Suppressor macrophage treated with lipopolysaccharide for 1 hour (primary cell): Measurements from ENCODE around the gene TOR1A.
"Not testable (repeated sequence)": the region's sequence is repeated elsewhere in the genome, so short reads cannot be mapped to it uniquely, and the experiment has no call there.

Experiments
- DNase-seq, 3 donors: peaks; one replicate each; pipeline ENCODE4 v3.0.0-alpha.2; 2020 to 2022

TOR1A gene

GRCh38 chr9:129779560-129780190 lies 44.3 kb downstream of the TOR1A start:
- no peak for DNase-seq

GRCh38 chr9:129778469-129778868 lies 45.5 kb downstream of the TOR1A start:
- DNase-seq: no peak

- DNase-seq: peak in 1 of 3 donors; percentile 46
Measured at GRCh38 chr9:129777769-129778130, 46.2 kb downstream of the TOR1A start.

DNA sequence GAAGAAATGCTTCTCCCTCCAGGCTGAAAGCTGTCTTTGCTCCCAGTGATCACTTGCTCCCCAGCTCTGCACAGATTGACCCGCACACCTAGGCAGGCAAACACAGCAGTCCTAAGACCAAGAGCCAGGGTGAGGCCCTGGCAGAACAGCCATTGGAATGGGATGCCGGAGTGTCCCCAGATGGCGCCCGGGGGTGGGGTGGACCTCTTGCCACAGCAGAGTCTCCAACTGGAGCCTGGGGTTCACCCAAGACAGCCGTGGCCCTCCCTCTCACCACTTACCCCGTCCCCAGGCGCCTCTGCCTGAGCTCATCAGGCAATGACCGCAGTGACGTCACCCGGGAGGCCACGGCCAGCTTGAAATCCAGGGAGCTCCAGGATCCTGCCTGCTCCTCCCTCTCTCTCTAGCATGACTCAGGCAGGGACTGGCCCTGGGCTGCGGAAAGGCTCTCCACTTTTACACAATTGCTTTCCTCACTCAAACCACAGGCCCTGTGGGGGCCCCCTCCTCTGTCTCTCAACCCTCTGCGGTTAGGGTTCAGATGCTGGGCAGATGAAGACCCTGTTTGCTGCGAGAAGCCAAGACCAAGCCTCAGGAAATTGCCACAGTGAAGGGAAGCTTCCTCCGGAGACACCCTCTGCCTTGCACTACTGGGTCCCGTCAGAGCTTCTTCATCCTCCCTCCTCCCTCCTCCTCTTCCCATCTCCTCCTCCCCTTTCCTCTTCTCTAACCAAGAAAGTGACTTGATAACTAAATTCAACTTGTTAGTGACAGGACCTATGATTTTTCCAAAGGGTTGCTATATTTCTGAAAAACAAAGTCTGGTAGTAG lies 46.8 kb downstream of the TOR1A start:
- DNase-seq: peak; percentile 99 to 100 (median 100)

GRCh38 chr9:129776566-129776937 lies 47.4 kb downstream of the TOR1A start:
- no peak for DNase-seq

GRCh38 chr9:129776096-129776495 lies 47.8 kb downstream of the TOR1A start:
- not testable (repeated sequence) for DNase-seq

DNA sequence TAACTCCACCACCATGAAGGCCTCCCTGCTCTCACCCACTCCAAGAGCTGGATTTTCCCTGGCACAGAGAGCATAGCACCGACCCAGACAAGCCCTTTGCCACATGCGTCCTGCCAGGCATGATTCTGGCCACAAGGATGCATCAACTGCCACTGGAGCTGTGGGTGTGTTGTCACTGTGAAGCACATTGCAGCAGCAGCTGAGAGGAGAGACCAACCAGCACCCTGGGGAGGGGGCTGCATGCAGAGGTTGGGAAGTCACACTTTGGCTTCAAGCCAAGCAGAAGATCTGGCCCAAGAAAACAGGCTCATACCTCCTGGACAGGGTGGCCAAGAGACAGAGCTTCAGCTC lies 48.5 kb downstream of the TOR1A start:
- DNase-seq: peak; percentile 32 to 37 (median 36)

GRCh38 chr9:129774791-129775447 lies 49.0 kb downstream of the TOR1A start:
- DNase-seq: no peak

DNA sequence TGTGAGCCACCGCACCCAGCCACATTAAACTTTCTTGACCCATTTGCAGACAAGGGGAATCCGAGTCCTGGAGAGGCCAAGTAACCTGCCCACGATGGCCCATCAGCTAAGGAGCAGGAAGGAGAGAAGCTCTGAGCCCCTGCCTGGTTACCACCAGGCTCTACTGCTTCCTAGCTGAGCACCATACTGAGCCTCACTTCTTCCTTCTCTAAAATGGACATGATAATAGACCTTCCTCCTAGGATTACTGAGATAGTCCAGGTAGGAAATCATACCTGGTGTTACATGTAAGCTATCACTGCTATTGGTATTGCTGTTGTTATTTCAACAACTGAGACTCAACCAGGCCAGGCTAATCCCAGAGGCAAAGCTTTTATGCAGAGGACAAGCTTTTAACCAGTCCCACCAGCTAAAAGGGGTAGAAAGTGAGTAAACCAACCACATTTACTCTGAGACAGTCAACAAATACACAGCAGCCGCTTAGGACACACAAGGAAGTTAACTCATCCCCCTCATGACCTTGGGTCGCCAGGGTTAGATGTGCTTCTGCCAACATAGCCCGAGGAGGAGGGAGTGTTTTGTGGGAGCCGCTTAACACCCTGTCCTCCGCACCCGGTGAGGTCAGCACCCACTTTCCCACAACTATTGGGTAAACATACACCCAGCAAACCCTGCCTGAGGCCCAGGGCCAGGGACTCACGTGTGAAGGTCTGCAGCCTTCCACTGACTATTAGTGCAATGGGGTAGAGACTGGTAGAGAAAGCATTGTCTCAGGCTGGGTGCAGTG lies 50.5 kb downstream of the TOR1A start:
- peak; percentile 95 to 97 (median 96) for DNase-seq

DNA sequence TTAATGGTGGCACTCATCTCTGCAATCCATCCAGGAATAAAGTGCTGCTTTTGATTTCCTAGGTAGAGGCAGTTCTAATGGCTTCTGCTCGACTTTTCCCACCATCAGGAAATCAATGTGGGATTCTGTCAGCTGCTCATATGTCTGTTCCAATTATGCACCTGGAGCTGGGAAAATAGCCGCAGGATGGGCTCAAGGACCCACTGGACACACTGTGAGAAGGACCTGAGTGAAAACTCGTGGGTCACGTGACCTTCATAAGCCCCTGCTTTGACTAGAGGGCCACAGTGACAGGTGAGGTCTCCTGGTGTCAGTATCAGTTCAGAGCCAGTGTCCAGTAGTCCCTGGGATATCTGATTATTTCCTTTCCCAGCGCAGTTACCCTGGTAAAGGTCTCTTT lies 53.2 kb downstream of the TOR1A start:
- DNase-seq: no peak

- DNase-seq: no peak
Measured at GRCh38 chr9:129769669-129770068, 54.3 kb downstream of the TOR1A start.

DNA sequence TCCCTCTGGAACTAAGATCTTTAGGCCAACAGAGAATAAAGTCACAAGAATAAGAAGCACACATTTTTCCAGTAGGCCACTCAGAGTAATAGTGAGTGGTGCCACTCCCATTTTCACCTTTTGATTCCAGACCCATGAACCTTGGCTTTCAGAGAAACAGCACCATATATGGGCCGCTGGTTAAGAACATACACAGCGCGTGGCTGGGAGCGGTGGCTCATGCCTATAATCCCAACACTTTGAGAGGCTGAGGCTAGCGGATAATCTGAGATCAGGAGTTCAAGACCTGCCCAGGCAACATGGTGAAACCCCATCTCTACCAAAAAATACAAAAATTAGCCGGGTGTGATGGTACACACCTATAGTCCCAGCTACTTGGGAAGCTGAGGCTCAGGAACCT lies 55.5 kb downstream of the TOR1A start:
- DNase-seq: no peak

DNA sequence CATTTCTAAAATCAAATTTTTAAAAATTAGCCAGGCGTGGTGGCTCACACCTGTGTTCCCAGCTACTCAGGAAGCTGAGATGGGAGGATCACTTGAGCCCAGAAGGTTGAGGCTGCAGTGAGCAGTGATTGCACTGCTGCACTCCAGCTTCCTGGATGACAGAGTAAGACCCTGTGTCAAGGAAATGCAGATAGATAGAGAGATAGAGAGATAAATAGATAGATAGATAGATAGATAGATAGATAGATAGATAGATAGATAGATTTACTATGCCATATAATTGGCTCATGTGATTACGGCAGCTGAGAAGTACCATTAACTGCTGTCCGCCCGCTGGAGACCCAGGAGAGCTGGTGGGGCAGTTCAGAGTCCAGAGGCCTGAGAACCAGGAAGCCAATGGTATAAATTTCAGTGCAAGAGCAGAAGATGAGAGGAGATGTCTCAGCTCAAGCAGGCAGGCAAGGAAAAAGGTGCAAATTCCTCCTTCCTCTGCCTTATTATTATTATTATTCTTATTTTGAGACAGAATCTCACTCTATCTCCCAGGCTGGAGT lies 58.1 kb downstream of the TOR1A start:
- no peak for DNase-seq

GRCh38 chr9:129762985-129763926 lies 60.7 kb downstream of the TOR1A start:
- DNase-seq: peak; percentile 33 to 54 (median 38)
